Vagina (tissue), 2 donors: ENCODE data around the gene EFHC1. TPM values are rescaled to one million over a fixed set of nuclear protein-coding genes. Genes with fewer than 3 reads are reported as not detected.

Source experiments
- DNase-seq, 2 donors: peaks; one replicate each; pipeline ENCODE4 v3.0.0-alpha.2; 2017; ENCODE audit errors: extremely low spot score in 2 of 2
- H3K27ac ChIP-seq: fragments of 200-600 bp; sonication (generic); one replicate; pipeline ENCODE4 v1.5.1; 2019
- H3K27me3 ChIP-seq: fragments of 200-600 bp; sonication (generic); one replicate; pipeline ENCODE4 v1.5.1; 2019
- H3K36me3 ChIP-seq, 2 donors: fragments of 200-600 bp; sonication (generic); one replicate each; pipeline ENCODE4 v1.5.1; 2017 to 2019
- H3K4me1 ChIP-seq: fragments of 200-600 bp; sonication (generic); one replicate; pipeline ENCODE4 v1.5.1; 2019
- H3K4me3 ChIP-seq, 2 donors: fragments of 200-600 bp; sonication (generic); 1 replicate in 1 of 2; 2 replicates in 1 of 2; pipeline ENCODE4 v1.5.1; 2016 to 2019
- H3K9me3 ChIP-seq: fragments of 200-600 bp; sonication (generic); one replicate; pipeline ENCODE4 v1.5.1; 2019
- CTCF ChIP-seq, 3 experiments: fragments of 450-650 bp in 2 of 3; fragments of 200-600 bp in 1 of 3; sonication (generic) in 1 of 3; IDR thresholded peaks; one replicate each; pipeline ENCODE4 v1.5.1; 2017 to 2019; ENCODE audit warnings: antibody characterized with exemption in 3 of 3, mild to moderate bottlenecking in 2 of 3, moderate library complexity in 2 of 3
- POLR2A ChIP-seq, 2 donors: fragments of 450-650 bp; IDR thresholded peaks; one replicate each; pipeline ENCODE4 v1.6.1; 2017; ENCODE audit warnings: antibody characterized with exemption in 2 of 2, mild to moderate bottlenecking in 2 of 2, moderate library complexity in 2 of 2
- POLR2AphosphoS5 ChIP-seq, 2 donors: sonication (generic); formaldehyde crosslinking; IDR thresholded peaks; one replicate each; pipeline ENCODE4 v1.9.0; 2017; ENCODE audit warnings: antibody characterized with exemption in 2 of 2, mild to moderate bottlenecking in 2 of 2, low read depth in 1 of 2; ENCODE audit not compliant: insufficient read depth in 1 of 2
- intact Hi-C: fragments of 100-400 bp; cut with DNase I; formaldehyde crosslinking; loops from one replicate; pipeline ENCODE4 v1.15.1; 2023
- total RNA-seq: library from RNA; depleted of rRNA; stranded (reverse); fragments of >200 nt; gene quantifications from one replicate; pipeline ENCODE4 v1.2.3, GENCODE V29; 2016

Gene EFHC1
- total RNA-seq, 1 donor from 2014 or later, result 27.0 TPM

DNA sequence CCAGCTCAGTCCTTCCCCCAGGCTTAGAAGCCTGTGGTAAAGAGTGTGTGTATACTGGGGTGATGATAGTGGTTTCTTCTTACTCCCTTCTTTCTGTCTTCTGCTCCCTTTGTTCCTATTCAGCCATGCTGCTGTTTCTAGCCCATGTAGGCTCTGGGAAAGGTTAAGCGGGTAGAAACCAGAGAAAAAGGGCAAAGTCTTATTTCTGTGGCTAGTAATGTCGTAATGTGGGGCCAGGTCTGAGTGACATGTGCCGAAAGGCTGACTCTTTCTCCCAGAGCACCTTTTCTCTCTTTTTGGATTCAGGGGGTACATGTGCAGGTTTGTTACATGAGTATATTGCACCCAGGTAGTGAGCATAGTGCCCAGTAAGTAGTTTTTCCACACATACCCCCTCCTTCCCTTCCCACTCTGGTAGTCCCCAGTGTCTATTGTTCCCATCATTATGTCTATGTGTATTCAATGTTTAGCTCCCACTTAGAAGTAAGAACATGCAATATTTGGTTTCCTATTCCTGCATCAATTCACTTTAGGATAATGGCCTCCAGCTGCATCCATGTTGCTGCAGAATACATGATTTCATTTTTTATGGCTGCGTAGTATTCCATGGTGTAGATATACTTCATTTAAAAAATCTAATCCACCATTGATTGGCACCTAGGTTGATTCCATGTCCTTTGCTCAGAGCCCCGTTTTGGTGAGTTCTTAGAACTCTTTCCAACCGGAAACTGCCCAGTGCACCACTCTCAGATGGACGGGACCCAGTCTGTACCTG is 74.3 kb downstream of the EFHC1 start:
- H3K27ac ChIP-seq, result no peak overlapping the region
- no peaks in the 10 kb centered on the region for H3K36me3 ChIP-seq
- no peaks in the 10 kb centered on the region for H3K27me3 ChIP-seq
- DNase-seq, result no peak
- no peaks in the 10 kb centered on the region for H3K4me1 ChIP-seq
- intact Hi-C loops, result no loop called here
- H3K4me3 ChIP-seq, result no peak overlapping the region
- H3K9me3 ChIP-seq, result no peaks in the 10 kb centered on the region
- TF ChIP-seq POLR2A (IDR thresholded peaks at IDR 0.05) (no peak), POLR2AphosphoS5 (IDR thresholded peaks at IDR 0.05; ENCODE audit: insufficient read depth in 1 of 2, low read depth in 1 of 2) (no peak), CTCF (IDR thresholded peaks at IDR 0.05) (no peak)

GRCh38 chr6:52495922-52496321 is 75.8 kb downstream of the EFHC1 start:
- TF ChIP-seq POLR2A (IDR thresholded peaks at IDR 0.05), result no peak
- TF ChIP-seq POLR2AphosphoS5 (IDR thresholded peaks at IDR 0.05; ENCODE audit: insufficient read depth in 1 of 2, low read depth in 1 of 2), result no peak
- no peak for TF ChIP-seq CTCF (IDR thresholded peaks at IDR 0.05)
- Histone ChIP-seq H3K36me3 (no peaks in the 10 kb centered on the region), H3K27ac (no peak overlapping the region), H3K4me3 (no peak overlapping the region), H3K4me1 (peaks cover 8% of the 10 kb centered on the region), H3K27me3 (no peaks in the 10 kb centered on the region), H3K9me3 (no peaks in the 10 kb centered on the region)
- intact Hi-C loops, result no loop called here
- DNase-seq, result no peak

DNA sequence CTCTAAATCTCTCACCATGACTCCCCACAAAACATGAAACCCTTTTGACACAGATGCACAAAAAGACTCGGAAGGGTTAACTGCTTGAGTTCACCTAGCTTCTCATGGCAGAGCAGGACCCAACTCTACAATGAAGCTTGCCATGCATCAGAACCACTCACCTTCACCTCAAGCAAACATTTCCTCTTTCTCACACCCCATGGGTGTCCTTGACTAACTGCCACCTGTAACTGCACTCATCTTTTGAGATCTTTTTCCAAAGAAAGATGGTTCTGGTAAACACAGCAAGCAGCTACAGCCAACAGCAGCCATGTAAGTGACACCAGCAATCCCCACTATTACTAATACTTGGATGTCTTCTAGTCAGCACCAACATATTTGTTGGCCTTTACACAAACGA is 76.5 kb downstream of the EFHC1 start:
- H3K4me3 ChIP-seq, result no peak overlapping the region
- H3K36me3 ChIP-seq, result no peaks in the 10 kb centered on the region
- no peak overlapping the region for H3K27ac ChIP-seq
- no peaks in the 10 kb centered on the region for H3K9me3 ChIP-seq
- peaks cover 8% of the 10 kb centered on the region for H3K4me1 ChIP-seq
- intact Hi-C loops, result no loop called here
- no peak for DNase-seq
- H3K27me3 ChIP-seq, result no peaks in the 10 kb centered on the region
- no peak for TF ChIP-seq POLR2AphosphoS5 (IDR thresholded peaks at IDR 0.05; ENCODE audit: insufficient read depth in 1 of 2, low read depth in 1 of 2)
- TF ChIP-seq POLR2A (IDR thresholded peaks at IDR 0.05), result no peak

DNA sequence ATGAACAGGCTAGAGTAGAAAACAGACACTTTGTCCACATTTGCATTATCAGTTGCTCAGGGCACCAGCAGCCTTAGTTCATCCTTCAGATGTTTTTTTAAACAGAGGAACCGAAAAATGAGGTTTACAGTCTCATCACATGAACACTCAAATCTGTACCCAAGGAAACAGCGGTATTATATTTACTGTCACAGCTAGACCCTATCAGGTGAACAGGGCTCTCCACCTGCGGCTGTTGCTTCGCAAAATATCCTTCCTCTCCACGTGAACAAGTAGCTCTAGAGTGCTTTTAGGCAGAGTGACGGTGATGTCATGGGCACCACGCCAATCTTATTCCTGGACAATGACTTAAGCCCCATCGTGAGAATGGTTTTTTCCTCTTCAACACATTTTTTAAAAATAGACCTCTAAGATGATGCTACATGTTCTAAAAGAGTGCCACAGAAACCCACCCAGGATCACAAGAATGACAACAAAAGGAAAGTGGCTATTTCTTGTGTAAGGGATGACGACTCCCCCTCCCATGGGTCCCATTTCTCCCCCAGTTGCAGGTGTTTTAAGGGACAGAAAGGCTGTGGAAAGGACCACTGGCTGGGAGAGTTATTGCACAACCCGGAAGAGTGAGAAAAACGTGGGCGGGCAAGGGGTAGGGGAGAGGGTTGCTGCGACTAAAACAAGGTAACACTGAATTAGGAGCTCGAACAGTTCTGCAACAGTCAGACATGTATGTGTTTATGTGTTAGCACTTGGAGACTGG is 77.7 kb downstream of the EFHC1 start:
- no peaks in the 10 kb centered on the region for H3K36me3 ChIP-seq
- H3K27ac ChIP-seq, result no peak overlapping the region
- H3K4me3 ChIP-seq, result no peak overlapping the region
- no peaks in the 10 kb centered on the region for H3K9me3 ChIP-seq
- TF ChIP-seq POLR2AphosphoS5 (IDR thresholded peaks at IDR 0.05; ENCODE audit: insufficient read depth in 1 of 2, low read depth in 1 of 2), result no peak
- TF ChIP-seq CTCF (IDR thresholded peaks at IDR 0.05), result no peak
- no peak for TF ChIP-seq POLR2A (IDR thresholded peaks at IDR 0.05)
- no peak for DNase-seq
- peaks cover 8% of the 10 kb centered on the region for H3K4me1 ChIP-seq
- intact Hi-C loops, result no loop called here
- H3K27me3 ChIP-seq, result no peaks in the 10 kb centered on the region

DNA sequence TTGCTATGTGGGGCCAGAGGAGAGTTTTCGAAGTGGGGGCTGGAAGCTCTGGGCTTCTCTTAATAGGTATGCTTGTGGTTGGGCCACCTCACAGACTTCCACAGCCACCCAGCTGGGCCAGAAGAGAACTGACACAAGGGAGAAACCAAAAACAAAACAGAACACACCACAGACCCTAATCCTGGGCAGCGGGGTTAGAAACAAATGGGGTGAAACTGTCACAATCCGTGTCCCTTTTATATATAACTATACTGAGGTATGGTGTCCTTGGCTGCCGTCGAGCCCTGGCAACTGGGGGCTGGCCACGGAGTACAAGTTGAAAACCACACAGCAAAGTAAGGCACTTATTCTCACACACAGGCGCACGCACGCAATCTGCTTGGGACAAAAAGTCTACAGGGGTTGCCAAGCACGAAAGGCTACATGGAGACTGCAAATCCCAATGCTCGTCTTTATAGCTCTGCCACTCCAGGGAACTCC is 78.4 kb downstream of the EFHC1 start:
- Histone ChIP-seq H3K36me3 (no peaks in the 10 kb centered on the region), H3K27ac (peak overlapping the region; percentile 2)
- intact Hi-C loops, result no loop called here

More for the DNA sequence above, 78.4 kb downstream of the EFHC1 start:
- Histone ChIP-seq H3K4me1 (peaks cover 14% of the 10 kb centered on the region), H3K4me3 (no peak overlapping the region), H3K27me3 (no peaks in the 10 kb centered on the region), H3K9me3 (no peaks in the 10 kb centered on the region)
- no peak for TF ChIP-seq POLR2AphosphoS5 (IDR thresholded peaks at IDR 0.05; ENCODE audit: insufficient read depth in 1 of 2, low read depth in 1 of 2)
- no peak for TF ChIP-seq CTCF (IDR thresholded peaks at IDR 0.05)
- no peak for TF ChIP-seq POLR2A (IDR thresholded peaks at IDR 0.05)
- no peak for DNase-seq
